Jurkat, Clone E6-1 (cell line): ENCODE results near the gene DDO.
"Not testable (repeated sequence)": the region's sequence is repeated elsewhere in the genome, so short reads cannot be mapped to it uniquely, and the experiment has no call there.

Experiments
- DNase-seq: peaks from one replicate; pipeline ENCODE4 v3.0.0-alpha.2; 2011; ENCODE audit warnings: low read depth, low spot score
- H3K4me3 ChIP-seq: 2 replicates; pipeline ENCODE4 v1.5.1; 2011; ENCODE audit warnings: mild to moderate bottlenecking, low read length, control low read depth, moderate library complexity

Gene DDO

GRCh38 chr6:110352563-110353262 is 62.7 kb downstream of the DDO start:
- no peak overlapping the region for H3K4me3 ChIP-seq
- DNase-seq: no peak

GRCh38 chr6:110351986-110352385 is 63.4 kb downstream of the DDO start:
- no peak overlapping the region for H3K4me3 ChIP-seq
- DNase-seq: no peak

GRCh38 chr6:110351546-110351945 is 63.8 kb downstream of the DDO start:
- H3K4me3 ChIP-seq: no peak overlapping the region
- DNase-seq: no peak

- not testable (repeated sequence) for DNase-seq, H3K4me3 ChIP-seq
Observed at GRCh38 chr6:110350593-110350992, 64.8 kb downstream of the DDO start.

- H3K4me3 ChIP-seq: no peak overlapping the region
- no peak for DNase-seq
Observed at GRCh38 chr6:110348961-110349690, 66.2 kb downstream of the DDO start.

- no peak for DNase-seq
Observed at GRCh38 chr6:110345025-110345424, 70.3 kb downstream of the DDO start.

GRCh38 chr6:110342759-110343158 is 72.6 kb downstream of the DDO start:
- no peak for DNase-seq
- no peak overlapping the region for H3K4me3 ChIP-seq

More at GRCh38 chr6:110345025-110345424, 70.3 kb downstream of the DDO start:
- no peak overlapping the region for H3K4me3 ChIP-seq
